Ishikawa (cell line): Measurements from ENCODE around the gene FLAD1.

Source experiments
- EGR1 ChIP-seq: IDR thresholded peaks from 2 replicates; pipeline ENCODE4 v1.6.1; 2012
- RAD21 ChIP-seq: IDR thresholded peaks from 2 replicates; pipeline ENCODE4 v1.6.1; 2012; ENCODE audit warnings: low read depth
- YY1 ChIP-seq: IDR thresholded peaks from 2 replicates; pipeline ENCODE4 v1.6.1; 2012; ENCODE audit warnings: low read depth
- TF ChIP-seq, protein P1 (sequence below): IDR thresholded peaks from 2 replicates; pipeline ENCODE4 v1.6.1; 2012

DNA sequence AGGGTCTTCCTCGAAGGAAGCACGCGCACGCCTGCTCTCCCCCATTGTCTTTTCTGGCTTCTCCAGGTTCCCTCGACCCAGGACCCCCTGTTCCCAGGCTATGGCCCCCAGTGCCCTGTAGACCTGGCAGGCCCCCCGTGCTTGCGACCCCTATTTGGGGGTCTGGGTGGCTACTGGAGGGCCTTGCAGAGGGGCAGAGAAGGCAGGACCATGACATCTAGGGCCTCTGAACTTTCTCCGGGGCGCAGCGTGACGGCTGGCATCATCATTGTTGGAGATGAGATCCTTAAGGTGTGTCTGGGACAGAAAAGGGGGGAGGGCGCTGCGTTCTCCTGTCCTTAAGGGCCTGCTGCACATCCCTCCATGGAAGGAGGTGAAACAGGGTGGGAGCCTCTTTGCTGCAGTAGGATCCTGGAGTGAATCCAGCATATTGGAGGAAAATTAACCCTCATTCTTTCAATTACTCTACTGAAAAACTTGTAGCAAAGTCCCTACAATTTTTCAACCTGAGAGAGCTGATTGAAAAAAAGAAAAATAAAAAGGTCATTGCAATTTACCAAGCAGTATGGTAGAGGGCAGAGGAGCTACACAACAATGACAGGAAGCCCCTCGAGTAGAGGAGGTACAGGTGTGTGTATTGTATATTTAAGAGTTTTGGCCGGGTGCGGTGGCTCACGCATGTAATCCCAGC, 777 bp downstream of the FLAD1 start:
- TF ChIP-seq YY1: no peak
- TF ChIP-seq EGR1: no peak
- TF ChIP-seq, protein P1, sequence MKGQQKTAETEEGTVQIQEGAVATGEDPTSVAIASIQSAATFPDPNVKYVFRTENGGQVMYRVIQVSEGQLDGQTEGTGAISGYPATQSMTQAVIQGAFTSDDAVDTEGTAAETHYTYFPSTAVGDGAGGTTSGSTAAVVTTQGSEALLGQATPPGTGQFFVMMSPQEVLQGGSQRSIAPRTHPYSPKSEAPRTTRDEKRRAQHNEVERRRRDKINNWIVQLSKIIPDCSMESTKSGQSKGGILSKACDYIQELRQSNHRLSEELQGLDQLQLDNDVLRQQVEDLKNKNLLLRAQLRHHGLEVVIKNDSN: no peak
- TF ChIP-seq RAD21: no peak
